Panc1 (cell line): Measurements from ENCODE around the gene CRIM1.

Source experiments
- CTCF ChIP-seq: fragments of 450-650 bp; IDR thresholded peaks from 2 replicates; pipeline ENCODE4 v1.5.1; 2017; ENCODE audit warnings: mild to moderate bottlenecking
- POLR2AphosphoS5 ChIP-seq: IDR thresholded peaks from 2 replicates; pipeline ENCODE4 v1.6.1; 2012; ENCODE audit warnings: mild to moderate bottlenecking, low read depth, low read length, moderate library complexity
- TCF7L2 ChIP-seq: IDR thresholded peaks from 2 replicates; pipeline ENCODE4 v1.6.1; 2011; ENCODE audit warnings: mild to moderate bottlenecking, low read depth, low read length, inconsistent platforms

- no peak for TF ChIP-seq CTCF
- TF ChIP-seq TCF7L2: no peak
- no peak for TF ChIP-seq POLR2AphosphoS5
Observed at GRCh38 chr2:36455788-36456187, 100.2 kb downstream of the CRIM1 start.
